Activated CD8-positive, alpha-beta memory T cell treated with anti-CD3 and anti-CD28 coated beads for 36 hours (primary cell): ENCODE results near the gene GNL1. TPM values are rescaled to one million over a fixed set of nuclear protein-coding genes. Genes with fewer than 3 reads are reported as not detected.
"Not testable (repeated sequence)": the region's sequence is repeated elsewhere in the genome, so short reads cannot be mapped to it uniquely, and the experiment has no call there.

Experiments
- CTCF ChIA-PET: fragments of 350-600 bp; sonication (Branson Sonifier 250); formaldehyde crosslinking; loops from one replicate; lab custom pipeline; 2021; ENCODE audit warnings: antibody characterized with exemption; lab: Charles Lee
- POLR2A ChIA-PET: fragments of 350-600 bp; sonication (Branson Sonifier 250); formaldehyde crosslinking; loops from one replicate; lab custom pipeline; 2021; ENCODE audit warnings: antibody characterized with exemption; lab: Charles Lee
- total RNA-seq, 2 experiments: library from RNA; stranded (reverse); gene quantifications; one replicate each; pipeline ENCODE4 v1.2.3, GENCODE V29; 2021

GNL1 gene
- total RNA-seq, 2 experiments from 2014 or later = 112 to 119 TPM

- ChIA-PET POLR2A (no interaction called here), CTCF (interaction anchor here (1.7 to 6.8 kb wide), 2 partner anchors 15 to 62 kb away, joined by 4 to 84 read pairs; no protein-coding TSS in a partner anchor)
These were observed 8.8 kb downstream of the GNL1 start for GRCh38 chr6:30547454-30547853.

GRCh38 chr6:30544666-30545272, 11.5 kb downstream of the GNL1 start:
- ChIA-PET CTCF (interaction anchor here (0.7 to 6.8 kb wide), 21 partner anchors 10 to 136 kb away, joined by 3 to 84 read pairs (median 5); partner anchors contain the start of genes ABCF1, GNL1 and PRR3), POLR2A (interaction anchor here (0.5 to 1.5 kb wide), 4 partner anchors 9 to 63 kb away, joined by 3 to 6 read pairs (median 4); partner anchors contain the start of gene GNL1)

DNA sequence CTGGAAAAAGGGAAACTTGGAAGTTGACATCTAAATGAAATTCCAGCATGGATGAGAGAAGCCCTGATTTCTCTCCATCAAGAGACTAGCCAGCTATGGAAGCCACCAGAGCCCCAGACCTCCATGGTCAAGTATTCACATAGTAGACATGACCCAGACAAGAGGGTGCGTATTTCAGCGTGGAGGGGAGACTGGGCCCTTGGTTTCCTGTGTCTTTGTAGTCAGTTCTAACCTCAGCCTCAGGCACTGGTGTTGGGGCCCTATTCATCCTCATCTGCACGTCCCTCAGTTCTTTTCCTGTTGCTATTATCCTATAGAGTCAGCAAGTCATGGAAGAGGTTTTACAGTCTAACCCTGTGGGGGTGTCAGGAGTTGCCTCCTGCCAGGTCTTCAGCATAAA, 12.5 kb downstream of the GNL1 start:
- POLR2A ChIA-PET = interaction anchor here (1.5 kb wide), 1 partner anchor 10 kb away, joined by 5 read pairs; no protein-coding TSS in a partner anchor

GRCh38 chr6:30542915-30543314, 13.4 kb downstream of the GNL1 start:
- POLR2A ChIA-PET = no interaction called here
- CTCF ChIA-PET = interaction anchor here (1.2 to 6.8 kb wide), 13 partner anchors 9 to 138 kb away, joined by 3 to 84 read pairs (median 7); partner anchors contain the start of genes GNL1 and PRR3

More for the DNA sequence above, 12.5 kb downstream of the GNL1 start:
- CTCF ChIA-PET = interaction anchor here (1.2 to 6.8 kb wide), 11 partner anchors 11 to 63 kb away, joined by 3 to 84 read pairs (median 7); partner anchors contain the start of genes ABCF1, GNL1 and PRR3

DNA sequence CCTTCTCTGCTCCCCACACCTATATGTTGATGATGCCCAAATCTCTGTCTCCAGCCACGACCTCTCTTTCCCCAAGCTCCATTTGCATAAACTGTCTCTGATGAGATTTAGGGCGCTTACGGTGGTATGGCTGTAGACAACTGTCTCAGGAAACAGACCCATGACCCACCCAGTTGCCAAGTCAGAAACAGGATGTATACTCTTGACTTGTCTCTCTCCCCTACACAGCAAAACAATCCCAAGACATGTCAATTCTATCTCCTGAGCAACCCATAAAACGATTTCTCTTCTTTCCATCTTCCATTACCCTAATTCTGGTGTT, 13.9 kb downstream of the GNL1 start:
- ChIA-PET CTCF (interaction anchor here (0.9 to 6.8 kb wide), 17 partner anchors 9 to 139 kb away, joined by 3 to 84 read pairs (median 7); partner anchors contain the start of genes GNL1 and PRR3), POLR2A (interaction anchor here (1.1 kb wide), 1 partner anchor 13 kb away, joined by 3 read pairs; no protein-coding TSS in a partner anchor)

GRCh38 chr6:30541515-30542403, 14.5 kb downstream of the GNL1 start:
- POLR2A ChIA-PET = interaction anchor here (1.1 kb wide), 1 partner anchor 12 kb away, joined by 3 read pairs; no protein-coding TSS in a partner anchor
- CTCF ChIA-PET = interaction anchor here (0.5 to 6.8 kb wide), 35 partner anchors 9 to 1887 kb away, joined by 3 to 84 read pairs (median 5); partner anchors contain the start of genes ABCF1, GNL1, MRPS18B and PRR3

- POLR2A ChIA-PET = no interaction called here
- CTCF ChIA-PET = interaction anchor here (1.0 kb wide), 1 partner anchor 8 kb away, joined by 3 read pairs; no protein-coding TSS in a partner anchor
These were observed 18.4 kb downstream of the GNL1 start for GRCh38 chr6:30537931-30538330.

- ChIA-PET CTCF (interaction anchor here (1.4 to 6.7 kb wide), 3 partner anchors 10 to 50 kb away, joined by 6 to 81 read pairs (median 39); no protein-coding TSS in a partner anchor), POLR2A (interaction anchor here (1.0 kb wide), 1 partner anchor 33 kb away, joined by 5 read pairs; no protein-coding TSS in a partner anchor)
These were observed 22.6 kb downstream of the GNL1 start for GRCh38 chr6:30533460-30534294.

DNA sequence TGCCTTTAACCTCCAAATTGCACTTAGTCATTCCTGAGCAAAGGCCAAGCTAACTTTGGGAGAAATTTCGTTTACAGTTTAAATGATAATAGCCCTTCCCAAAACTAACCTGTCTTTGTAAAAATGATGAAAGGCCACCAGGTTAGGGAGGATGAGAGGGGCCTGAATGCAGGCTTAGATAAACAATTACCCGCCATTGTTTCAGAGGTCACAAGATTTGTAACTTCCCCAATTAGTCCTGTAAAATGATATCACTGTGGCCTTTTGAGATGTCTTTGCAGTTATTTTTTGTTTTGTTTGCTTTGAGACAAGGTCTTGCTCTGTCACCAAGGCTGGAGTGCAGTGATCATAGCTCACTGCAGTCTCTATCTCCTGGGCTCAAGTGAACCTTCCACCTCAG, 26.3 kb downstream of the GNL1 start:
- ChIA-PET POLR2A (interaction anchor here (0.7 to 1.4 kb wide), 4 partner anchors 12 to 40 kb away, joined by 3 to 9 read pairs (median 3); no protein-coding TSS in a partner anchor), CTCF (interaction anchor here (0.8 to 6.7 kb wide), 12 partner anchors 9 to 76 kb away, joined by 3 to 81 read pairs (median 5); partner anchors contain the start of gene PRR3)

GRCh38 chr6:30529349-30529875, 26.9 kb downstream of the GNL1 start:
- CTCF ChIA-PET = interaction anchor here (0.8 to 6.7 kb wide), 12 partner anchors 9 to 76 kb away, joined by 3 to 81 read pairs (median 5); partner anchors contain the start of gene PRR3
- POLR2A ChIA-PET = interaction anchor here (0.7 to 1.4 kb wide), 4 partner anchors 13 to 39 kb away, joined by 3 to 9 read pairs (median 3); no protein-coding TSS in a partner anchor

DNA sequence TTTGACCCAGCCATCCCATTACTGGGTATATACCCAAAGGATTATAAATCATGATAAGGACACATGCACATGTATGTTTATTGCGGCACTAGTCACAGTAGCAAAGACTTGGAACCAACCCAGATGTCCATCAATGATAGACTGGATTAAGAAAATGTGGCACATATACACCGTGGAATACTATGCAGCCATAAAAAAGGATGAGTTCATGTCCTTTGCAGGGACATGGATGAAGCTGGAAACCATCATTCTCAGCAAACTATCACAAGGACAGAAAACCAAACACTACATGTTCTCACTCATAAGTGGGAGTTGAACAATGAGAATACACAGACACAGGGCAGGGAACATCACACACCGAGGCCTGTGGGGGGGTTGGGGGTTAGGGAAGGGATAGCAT, 29.8 kb downstream of the GNL1 start:
- CTCF ChIA-PET = interaction anchor here (0.9 to 6.7 kb wide), 3 partner anchors 9 to 33 kb away, joined by 3 to 81 read pairs (median 8); no protein-coding TSS in a partner anchor
- POLR2A ChIA-PET = not testable (repeated sequence)

DNA sequence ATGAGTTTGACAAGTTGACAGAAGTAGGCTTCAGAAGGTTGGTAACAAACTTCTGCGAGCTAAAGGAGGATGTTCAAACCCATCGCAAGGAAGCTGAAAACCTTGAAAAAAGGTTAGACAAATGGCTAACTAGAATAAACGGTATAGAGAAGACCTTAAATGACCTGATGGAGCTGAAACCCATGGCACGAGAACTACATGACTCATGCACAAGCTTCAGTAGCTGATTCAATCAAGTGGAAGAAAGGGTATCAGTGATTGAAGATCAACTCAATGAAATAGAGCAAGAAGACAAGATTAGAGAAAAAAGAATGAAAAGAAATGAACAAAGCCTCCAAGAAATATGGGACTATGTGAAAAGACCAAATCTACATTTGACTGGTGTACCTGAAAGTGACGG, 34.3 kb downstream of the GNL1 start:
- POLR2A ChIA-PET = not testable (repeated sequence)

DNA sequence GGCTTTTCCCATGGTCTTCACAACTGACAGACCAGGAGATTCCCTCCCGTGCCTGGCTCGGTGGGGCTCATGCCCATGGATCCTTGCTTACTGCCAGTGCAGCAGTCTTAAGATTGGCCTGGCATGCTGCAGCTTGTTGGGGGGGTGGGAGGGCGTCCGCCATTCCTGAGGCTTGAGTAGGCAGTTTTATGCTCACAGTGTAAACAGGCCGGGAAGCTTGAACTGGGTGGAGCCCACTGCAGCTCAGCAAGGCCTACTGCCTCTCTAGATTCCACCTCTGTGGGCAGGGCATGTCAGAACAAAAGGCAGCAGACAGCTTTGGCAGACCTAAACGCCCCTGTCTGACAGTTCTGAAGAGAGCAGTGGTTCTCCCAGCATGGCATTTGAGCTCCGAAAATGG, 35.2 kb downstream of the GNL1 start:
- POLR2A ChIA-PET = not testable (repeated sequence)
- CTCF ChIA-PET = interaction anchor here (1.3 kb wide), 1 partner anchor 25 kb away, joined by 3 read pairs; no protein-coding TSS in a partner anchor

More for the DNA sequence above, 34.3 kb downstream of the GNL1 start:
- CTCF ChIA-PET = interaction anchor here (0.9 to 1.4 kb wide), 2 partner anchors 10 to 26 kb away, joined by 3 to 4 read pairs; no protein-coding TSS in a partner anchor

DNA sequence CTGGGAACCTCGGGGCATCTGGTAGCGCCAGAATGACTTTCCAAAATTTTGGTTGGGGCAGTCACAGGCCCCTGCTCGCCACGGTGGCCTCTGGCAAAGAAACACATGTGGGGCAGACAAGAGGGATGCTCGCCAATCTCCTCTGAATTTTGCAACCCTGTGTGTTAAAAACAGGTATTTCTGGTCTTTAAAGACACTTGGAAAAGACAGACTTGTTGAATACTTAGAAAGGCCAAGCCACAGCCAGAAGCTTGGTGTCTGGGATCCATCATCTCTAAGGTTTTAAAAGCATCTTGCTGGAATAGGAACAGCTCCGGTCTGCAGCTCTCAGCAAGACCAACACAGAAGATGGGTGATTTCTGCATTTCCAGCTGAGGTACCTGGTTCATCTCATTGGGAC, 35.8 kb downstream of the GNL1 start:
- ChIA-PET POLR2A (no interaction called here), CTCF (interaction anchor here (1.3 kb wide), 1 partner anchor 24 kb away, joined by 3 read pairs; no protein-coding TSS in a partner anchor)

GRCh38 chr6:30518505-30519145, 37.7 kb downstream of the GNL1 start:
- CTCF ChIA-PET = interaction anchor here (1.3 to 1.5 kb wide), 2 partner anchors 9 to 14 kb away, joined by 4 to 8 read pairs; no protein-coding TSS in a partner anchor
- POLR2A ChIA-PET = not testable (repeated sequence)

DNA sequence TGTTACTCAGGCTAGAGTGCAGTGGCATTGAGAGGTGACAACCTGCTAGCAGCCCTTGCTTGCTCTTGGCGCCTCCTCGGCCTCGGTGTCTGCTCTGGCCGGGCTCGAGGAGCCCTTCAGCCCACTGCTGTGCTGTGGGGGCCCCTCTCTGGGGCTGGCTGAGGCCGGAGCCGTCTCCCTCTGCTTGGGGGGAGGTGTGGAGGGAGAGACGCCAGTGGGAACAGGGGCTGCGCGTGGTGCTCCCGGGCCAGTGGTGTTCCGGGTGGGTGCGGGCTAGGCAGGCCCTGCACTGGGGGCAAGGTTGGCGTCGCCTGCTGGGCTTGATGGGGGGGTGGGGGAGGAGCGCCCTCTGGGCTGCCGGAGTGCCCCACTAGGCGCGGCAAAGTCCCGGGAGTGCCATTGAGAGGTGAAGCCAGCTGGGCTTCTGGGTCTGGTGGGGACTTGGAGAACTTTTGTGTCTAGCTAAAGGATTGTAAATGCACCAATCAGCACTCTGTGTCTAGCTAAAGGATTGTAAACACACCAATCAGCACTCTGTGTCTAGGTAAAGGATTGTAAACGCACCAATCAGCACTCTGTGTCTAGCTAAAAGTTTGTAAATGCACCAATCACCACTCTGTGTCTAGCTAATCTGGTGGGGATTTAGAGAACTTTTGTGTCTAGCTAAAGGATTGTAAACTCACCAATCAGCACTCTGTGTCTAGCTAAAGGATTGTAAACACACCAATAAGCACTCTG, 38.4 kb downstream of the GNL1 start:
- POLR2A ChIA-PET = not testable (repeated sequence)
- CTCF ChIA-PET = interaction anchor here (0.9 to 1.5 kb wide), 4 partner anchors 10 to 23 kb away, joined by 3 to 8 read pairs (median 4); no protein-coding TSS in a partner anchor
